Fibroblast of the aortic adventitia (primary cell): Measurements from ENCODE around the gene ROBO2. TPM values are rescaled to one million over a fixed set of nuclear protein-coding genes. Genes with fewer than 3 reads are reported as not detected.

Experiments
- DNase-seq: peaks from one replicate; pipeline ENCODE4 v3.0.0-alpha.2; 2010; ENCODE audit warnings: low read depth
- H3K4me3 ChIP-seq: 2 replicates; pipeline ENCODE4 v1.5.1; 2011; ENCODE audit warnings: low read depth, mild to moderate bottlenecking, control low read depth, low read length, moderate library complexity
- CTCF ChIP-seq: IDR thresholded peaks from 2 replicates; pipeline ENCODE4 v1.5.1; 2011; ENCODE audit warnings: mild to moderate bottlenecking, low read length, control low read depth, inconsistent platforms; ENCODE audit not compliant: insufficient read depth
- total RNA-seq: library from RNA; depleted of rRNA; stranded (reverse); fragments of >200 nt; gene quantifications from 2 replicates; pipeline ENCODE4 v1.2.3, GENCODE V29; 2012; ENCODE audit warnings: low replicate concordance

The ROBO2 gene
- total RNA-seq, 1 donor, result 1.2 TPM

- DNase-seq, result no peak
- no peak for TF ChIP-seq CTCF
- H3K4me3 ChIP-seq, result no peak overlapping the region
Observed at GRCh38 chr3:77051591-77051990, 11.7 kb downstream of the ROBO2 start.

GRCh38 chr3:77052051-77052501, 12.2 kb downstream of the ROBO2 start:
- TF ChIP-seq CTCF, result no peak
- DNase-seq, result no peak
- no peak overlapping the region for H3K4me3 ChIP-seq

- no peak for TF ChIP-seq CTCF
Observed at GRCh38 chr3:77052733-77053670, 13.1 kb downstream of the ROBO2 start.

GRCh38 chr3:77053795-77054194, 13.9 kb downstream of the ROBO2 start:
- DNase-seq, result no peak
- TF ChIP-seq CTCF, result no peak

More at GRCh38 chr3:77052733-77053670, 13.1 kb downstream of the ROBO2 start:
- H3K4me3 ChIP-seq, result no peak overlapping the region
- DNase-seq, result no peak

GRCh38 chr3:77055841-77056341, 16.0 kb downstream of the ROBO2 start:
- H3K4me3 ChIP-seq, result no peak overlapping the region
- no peak for DNase-seq
- TF ChIP-seq CTCF, result no peak

More at GRCh38 chr3:77053795-77054194, 13.9 kb downstream of the ROBO2 start:
- no peak overlapping the region for H3K4me3 ChIP-seq

GRCh38 chr3:77059354-77059753, 19.5 kb downstream of the ROBO2 start:
- H3K4me3 ChIP-seq, result no peak overlapping the region
- TF ChIP-seq CTCF, result no peak
- DNase-seq, result no peak
